ENCODE results near the gene SRSF1.

DNA sequence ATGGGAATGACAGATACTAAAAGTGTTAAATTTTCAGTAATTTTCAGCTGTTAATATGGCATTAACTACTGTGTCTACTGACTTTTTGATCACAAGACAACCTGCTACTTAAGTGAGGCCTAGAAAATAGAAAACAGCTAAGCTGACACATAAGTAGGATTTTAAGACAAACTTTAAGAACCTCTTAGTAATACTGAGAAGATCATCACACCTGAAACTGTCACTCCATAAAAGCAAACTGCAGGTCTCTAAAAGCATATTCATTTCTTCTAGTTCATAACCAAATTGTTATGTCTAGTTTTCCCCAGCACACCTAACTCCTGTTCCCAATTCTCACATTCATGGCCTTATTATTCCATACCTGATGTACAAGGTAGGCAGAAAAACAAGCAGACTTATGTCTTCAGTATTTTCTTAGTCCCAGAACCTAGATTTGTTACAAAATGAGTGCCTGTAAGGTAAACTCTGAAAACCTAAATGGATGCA, 8.0 kb downstream of the SRSF1 start:
- TF ChIP-seq, protein P1, sequence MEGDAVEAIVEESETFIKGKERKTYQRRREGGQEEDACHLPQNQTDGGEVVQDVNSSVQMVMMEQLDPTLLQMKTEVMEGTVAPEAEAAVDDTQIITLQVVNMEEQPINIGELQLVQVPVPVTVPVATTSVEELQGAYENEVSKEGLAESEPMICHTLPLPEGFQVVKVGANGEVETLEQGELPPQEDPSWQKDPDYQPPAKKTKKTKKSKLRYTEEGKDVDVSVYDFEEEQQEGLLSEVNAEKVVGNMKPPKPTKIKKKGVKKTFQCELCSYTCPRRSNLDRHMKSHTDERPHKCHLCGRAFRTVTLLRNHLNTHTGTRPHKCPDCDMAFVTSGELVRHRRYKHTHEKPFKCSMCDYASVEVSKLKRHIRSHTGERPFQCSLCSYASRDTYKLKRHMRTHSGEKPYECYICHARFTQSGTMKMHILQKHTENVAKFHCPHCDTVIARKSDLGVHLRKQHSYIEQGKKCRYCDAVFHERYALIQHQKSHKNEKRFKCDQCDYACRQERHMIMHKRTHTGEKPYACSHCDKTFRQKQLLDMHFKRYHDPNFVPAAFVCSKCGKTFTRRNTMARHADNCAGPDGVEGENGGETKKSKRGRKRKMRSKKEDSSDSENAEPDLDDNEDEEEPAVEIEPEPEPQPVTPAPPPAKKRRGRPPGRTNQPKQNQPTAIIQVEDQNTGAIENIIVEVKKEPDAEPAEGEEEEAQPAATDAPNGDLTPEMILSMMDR (IDR thresholded peaks at IDR 0.05; ENCODE audit: poor library complexity): no peak
- TF ChIP-seq EZH2 (IDR thresholded peaks at IDR 0.05; ENCODE audit: borderline replicate concordance) (no peak), EZH2phosphoT487 (IDR thresholded peaks at IDR 0.05; ENCODE audit: low read depth, severe bottlenecking, unreplicated experiment) (no peak)
